H1 (cell line): Measurements from ENCODE around the gene PPP1R10. TPM values are rescaled to one million over a fixed set of nuclear protein-coding genes. Genes with fewer than 3 reads are reported as not detected.

Experiments used
- CTCF ChIA-PET: fragments of 300-600 bp; sonication (Branson Sonifier 250); formaldehyde crosslinking; loops from one replicate; lab custom pipeline; 2021; ENCODE audit not compliant: partially characterized antibody; lab: Charles Lee
- POLR2A ChIA-PET: fragments of 300-600 bp; sonication (Branson Sonifier 250); formaldehyde crosslinking; loops from one replicate; lab custom pipeline; 2021; ENCODE audit warnings: inconsistent platforms; ENCODE audit not compliant: partially characterized antibody; lab: Charles Lee
- DNase-seq, 2 experiments: peaks; one replicate each; pipeline versions ENCODE4 v3.0.0 to v3.0.0-alpha.2; 2010 to 2022; ENCODE audit warnings: low spot score in 2 of 2, low read depth in 1 of 2, mixed read lengths in 1 of 2
- FAIRE-seq: peaks from 2 replicates; lab custom pipeline; 2011; peaks lifted over from hg19 to GRCh38; lab: Jason Lieb, UNC
- H2AFZ ChIP-seq: 2 replicates; pipeline ENCODE4 v1.8.1; 2012; ENCODE audit warnings: low read length, inconsistent platforms
- H2AK5ac ChIP-seq: 2 replicates; pipeline ENCODE4 v1.6.1; 2013; ENCODE audit warnings: low read depth, low read length
- H2BK120ac ChIP-seq: replicated peaks from 2 replicates; pipeline ENCODE3; 2013; ENCODE audit warnings: low read depth, low read length, inconsistent platforms
- H2BK12ac ChIP-seq: 2 replicates; pipeline ENCODE4 v1.6.1; 2013; ENCODE audit warnings: low read depth, low read length
- H2BK15ac ChIP-seq: 2 replicates; pipeline ENCODE4 v1.6.1; 2013; ENCODE audit warnings: low read length
- H2BK20ac ChIP-seq: 2 replicates; pipeline ENCODE4 v1.6.1; 2013; ENCODE audit warnings: low read length
- H2BK5ac ChIP-seq: 2 replicates; pipeline ENCODE4 v1.6.1; 2013; ENCODE audit warnings: low read depth, low read length
- H3K14ac ChIP-seq: 2 replicates; pipeline ENCODE4 v1.6.1; 2013; ENCODE audit warnings: inconsistent platforms; ENCODE audit not compliant: insufficient read length
- H3K18ac ChIP-seq: 2 replicates; pipeline ENCODE4 v1.6.1; 2013; ENCODE audit warnings: low read length; ENCODE audit errors: extremely low read depth
- H3K23ac ChIP-seq: 2 replicates; pipeline ENCODE4 v1.6.1; 2013; ENCODE audit warnings: inconsistent platforms; ENCODE audit not compliant: insufficient read length
- H3K23me2 ChIP-seq: 2 replicates; pipeline ENCODE4 v1.6.1; 2013; ENCODE audit warnings: low read depth, low read length
- H3K27ac ChIP-seq: 2 replicates; pipeline ENCODE4 v1.6.1; 2011; ENCODE audit warnings: low read depth, low read length, inconsistent platforms
- H3K27me3 ChIP-seq, 4 experiments: replicated peaks in 1 of 4; 1 replicate in 1 of 4; 2 replicates in 3 of 4; pipeline versions ENCODE4 v1.6.1 to v1.8.1; 2011 to 2013; ENCODE audit warnings: low read length in 3 of 4, mild to moderate bottlenecking in 3 of 4, inconsistent platforms in 2 of 4, mixed read lengths in 2 of 4, moderate library complexity in 1 of 4; ENCODE audit not compliant: control insufficient read depth in 3 of 4, insufficient read depth in 3 of 4; ENCODE audit errors: extremely low read depth in 1 of 4
- H3K36me3 ChIP-seq, 4 experiments: 2 replicates each; pipeline versions ENCODE4 v1.6.1 to v1.8.1; 2011 to 2013; ENCODE audit warnings: mild to moderate bottlenecking in 4 of 4, low read length in 3 of 4, moderate library complexity in 2 of 4, control low read depth in 1 of 4, inconsistent platforms in 1 of 4; ENCODE audit not compliant: insufficient read depth in 4 of 4, control insufficient read depth in 2 of 4
- H3K4ac ChIP-seq: replicated peaks from 2 replicates; pipeline ENCODE3; 2013; ENCODE audit warnings: low read length, low read depth, mixed read lengths, inconsistent platforms; ENCODE audit not compliant: insufficient read length
- H3K4me1 ChIP-seq, 4 experiments: replicated peaks in 1 of 4; 1 replicate in 1 of 4; 2 replicates in 3 of 4; pipeline versions ENCODE4 v1.6.1 to v1.8.1; 2011 to 2013; ENCODE audit warnings: low read length in 3 of 4, inconsistent platforms in 2 of 4, mixed read lengths in 1 of 4; ENCODE audit not compliant: insufficient read depth in 4 of 4, control insufficient read depth in 3 of 4
- H3K4me2 ChIP-seq, 2 experiments: 2 replicates each; pipeline versions ENCODE4 v1.6.1 to v1.8.1; 2011 to 2013; ENCODE audit warnings: low read depth in 2 of 2, low read length in 2 of 2, control low read depth in 1 of 2, inconsistent platforms in 1 of 2, mild to moderate bottlenecking in 1 of 2; ENCODE audit not compliant: insufficient read depth in 1 of 2
- H3K4me3 ChIP-seq, 4 experiments: fragments of 200-600, 300-600 bp in 1 of 4; sonication (generic), shearing (Covaris generic), sonication (Bioruptor Twin) in 1 of 4; 2 replicates each; pipeline versions ENCODE4 v1.5.1 to v1.8.1; 2011 to 2016; ENCODE audit warnings: low read length in 4 of 4, low read depth in 3 of 4, control low read depth in 2 of 4, inconsistent platforms in 2 of 4, mild to moderate bottlenecking in 2 of 4, mixed read lengths in 1 of 4, moderate library complexity in 1 of 4; ENCODE audit not compliant: insufficient read depth in 2 of 4; ENCODE audit errors: extremely low read depth in 1 of 4
- H3K56ac ChIP-seq: replicated peaks from 2 replicates; pipeline ENCODE3; 2013; ENCODE audit warnings: low read depth, mild to moderate bottlenecking, mixed read lengths, low read length, inconsistent platforms; ENCODE audit not compliant: insufficient read length
- H3K79me1 ChIP-seq: 2 replicates; pipeline ENCODE4 v1.6.1; 2013; ENCODE audit warnings: low read depth, low read length, control low read depth
- H3K79me2 ChIP-seq, 2 experiments: 2 replicates each; pipeline versions ENCODE4 v1.6.1 to v1.8.1; 2012 to 2013; ENCODE audit warnings: low read length in 2 of 2, mild to moderate bottlenecking in 2 of 2, inconsistent platforms in 1 of 2; ENCODE audit not compliant: insufficient read depth in 2 of 2, control insufficient read depth in 1 of 2
- H3K9ac ChIP-seq, 4 experiments: replicated peaks in 1 of 4; 1 replicate in 1 of 4; 2 replicates in 3 of 4; pipeline versions ENCODE4 v1.6.1 to v1.8.1; 2011 to 2013; ENCODE audit warnings: low read depth in 3 of 4, low read length in 3 of 4, control low read depth in 2 of 4, mild to moderate bottlenecking in 2 of 4, moderate library complexity in 2 of 4, inconsistent platforms in 1 of 4; ENCODE audit errors: extremely low read depth in 1 of 4
- H3K9me3 ChIP-seq, 2 experiments: 2 replicates each; pipeline versions ENCODE4 v1.6.1 to v1.8.1; 2012 to 2013; ENCODE audit warnings: mild to moderate bottlenecking in 2 of 2, moderate library complexity in 2 of 2, control low read depth in 1 of 2, inconsistent platforms in 1 of 2, low read depth in 1 of 2, low read length in 1 of 2, mixed read lengths in 1 of 2; ENCODE audit not compliant: insufficient read depth in 2 of 2
- H4K20me1 ChIP-seq, 2 experiments: replicated peaks in 1 of 2; 2 replicates each; pipeline versions ENCODE3 to v1.8.1; 2011 to 2013; ENCODE audit warnings: inconsistent platforms in 2 of 2, low read length in 2 of 2, mild to moderate bottlenecking in 1 of 2; ENCODE audit not compliant: insufficient read depth in 2 of 2, control insufficient read depth in 1 of 2
- H4K5ac ChIP-seq: 2 replicates; pipeline ENCODE4 v1.6.1; 2013; ENCODE audit warnings: low read length, low read depth, mixed read lengths, inconsistent platforms; ENCODE audit not compliant: insufficient read length
- H4K8ac ChIP-seq: 2 replicates; pipeline ENCODE4 v1.8.0; 2013; ENCODE audit warnings: mild to moderate bottlenecking, moderate library complexity, low read length, inconsistent platforms; ENCODE audit not compliant: insufficient read depth; ENCODE audit errors: extremely low read depth
- H4K91ac ChIP-seq: replicated peaks from 2 replicates; pipeline ENCODE3; 2013; ENCODE audit warnings: low read length, mixed read lengths, inconsistent platforms; ENCODE audit not compliant: insufficient read length
- BACH1 ChIP-seq: IDR thresholded peaks from 2 replicates; pipeline ENCODE4 v1.6.1; 2012; ENCODE audit warnings: low read length, improper control_type of control experiment
- CBX5 ChIP-seq: fragments of 300-800, 300-1000 bp; sonication (generic); IDR thresholded peaks from 2 replicates; pipeline ENCODE4 v1.7.1; 2016; ENCODE audit warnings: antibody characterized with exemption, low read length, low read depth
- EZH2 ChIP-seq: fragments of 200-600 bp; sonication (generic); IDR thresholded peaks from 2 replicates; pipeline ENCODE4 v1.7.1; 2012; ENCODE audit warnings: low read depth, mild to moderate bottlenecking, moderate library complexity, low read length, inconsistent platforms; ENCODE audit not compliant: severe bottlenecking
- GTF2F1 ChIP-seq: IDR thresholded peaks from 2 replicates; pipeline ENCODE4 v1.6.1; 2012; ENCODE audit warnings: low read depth, low read length, improper control_type of control experiment, borderline replicate concordance
- HDAC2 ChIP-seq, 2 experiments: fragments of 300-600 bp in 1 of 2; sonication (generic) in 1 of 2; IDR thresholded peaks; 2 replicates each; pipeline ENCODE4 v1.6.1; 2011 to 2012; ENCODE audit warnings: low read depth in 2 of 2, low read length in 2 of 2, mild to moderate bottlenecking in 2 of 2, moderate library complexity in 2 of 2, borderline replicate concordance in 1 of 2, inconsistent platforms in 1 of 2
- NANOG ChIP-seq: IDR thresholded peaks from 2 replicates; pipeline ENCODE4 v1.6.1; 2011; ENCODE audit warnings: low read length, low read depth, mild to moderate bottlenecking, inconsistent platforms; ENCODE audit not compliant: insufficient read depth, poor library complexity, severe bottlenecking
- POLR2A ChIP-seq, 2 experiments: IDR thresholded peaks; 1 replicate in 1 of 2; 2 replicates in 1 of 2; pipeline ENCODE4 v1.6.1; 2011; ENCODE audit warnings: low read depth in 2 of 2, low read length in 2 of 2, mild to moderate bottlenecking in 2 of 2; ENCODE audit errors: control extremely low read depth in 1 of 2
- SP1 ChIP-seq: IDR thresholded peaks from 2 replicates; pipeline ENCODE4 v1.6.1; 2011; ENCODE audit warnings: low read depth, low read length
- SP4 ChIP-seq: IDR thresholded peaks from 2 replicates; pipeline ENCODE4 v1.6.1; 2012; ENCODE audit warnings: low read length, inconsistent platforms
- SRF ChIP-seq: IDR thresholded peaks from 2 replicates; pipeline ENCODE4 v1.6.1; 2011; ENCODE audit warnings: mild to moderate bottlenecking, low read depth, low read length, moderate library complexity
- TAF7 ChIP-seq: optimal IDR thresholded peaks from 2 replicates; pipeline ENCODE3; 2011; ENCODE audit warnings: low read depth, mild to moderate bottlenecking, inconsistent platforms, low read length, moderate library complexity, borderline replicate concordance
- TBP ChIP-seq: IDR thresholded peaks from 2 replicates; pipeline ENCODE4 v1.6.1; 2011; ENCODE audit warnings: low read depth, low read length, improper control_type of control experiment
- WGBS, 2 experiments: shearing (Covaris generic) in 1 of 2; methylation state at CpG; one replicate each; pipeline versions ENCODE4 v1.1.6 to v1.1.7; 2013 to 2015; ENCODE audit warnings: low lambda C conversion rate in 2 of 2, mixed read lengths in 2 of 2, inconsistent platforms in 1 of 2, low coverage in 1 of 2, missing lambda C conversion rate in 1 of 2; ENCODE audit not compliant: insufficient replicate concordance in 2 of 2, insufficient coverage in 1 of 2, insufficient read length in 1 of 2; ENCODE audit errors: extremely low coverage in 1 of 2, missing lambda C conversion rate in 1 of 2; 5-methylcytosine and 5-hydroxymethylcytosine counted together
- polyA plus RNA-seq, 7 experiments: library from polyadenylated mRNA; depleted of rRNA in 3 of 7; stranded (reverse) in 5 of 7; unstranded in 2 of 7; fragments of >200 nt in 5 of 7; fragments of 200-250 nt in 2 of 7; gene quantifications; 1 replicate in 5 of 7; 2 replicates in 1 of 7; 4 replicates in 1 of 7; pipeline versions ENCODE4 v1.2.1 to v1.2.3, GENCODE V29; 2011 to 2013; ENCODE audit warnings: missing spikeins in 2 of 7, mixed read lengths in 2 of 7
- total RNA-seq: library from RNA; stranded (reverse); fragmentation: NEBNext Ultra II Directional; extraction: Animal tissue kit (Norgen Biotek cat#: 25700); gene quantifications from 2 replicates; pipeline ENCODE4 v1.2.1, GENCODE V29; 2021

Gene PPP1R10
- total and polyA plus RNA-seq, 2 of the 8 experiments (the other 6 are each of a cell fraction or from before 2014, with no cell fraction given): 23.9 to 89.1 TPM

DNA sequence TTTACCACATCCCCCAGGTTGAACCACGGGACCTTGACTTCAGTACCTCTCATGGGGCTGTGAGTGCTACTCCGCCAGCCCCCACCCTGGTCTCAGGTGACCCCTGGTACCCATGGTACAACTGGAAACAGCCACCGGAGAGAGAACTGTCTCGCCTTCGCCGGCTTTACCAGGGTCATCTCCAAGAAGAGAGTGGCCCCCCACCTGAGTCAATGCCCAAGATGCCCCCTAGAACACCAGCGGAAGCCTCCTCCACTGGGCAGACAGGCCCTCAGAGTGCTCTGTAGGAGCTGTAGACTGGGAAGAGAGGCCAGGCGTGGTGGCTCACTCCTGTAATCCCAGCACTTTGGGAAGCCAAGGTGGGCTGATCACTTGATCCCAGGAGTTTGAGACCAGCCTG, 8.5 kb upstream of the PPP1R10 start:
- Histone ChIP-seq H4K20me1 (peaks cover 0 to 4% of the 10 kb centered on the region in 2 experiments), H2BK120ac (no peak overlapping the region), H2BK12ac (no peak overlapping the region), H3K9ac (no peak overlapping the region), H3K23ac (no peak overlapping the region), H2BK20ac (no peak overlapping the region), H4K8ac (no peak overlapping the region), H3K56ac (no peak overlapping the region), H2AK5ac (no peak overlapping the region), H3K9me3 (no peaks in the 10 kb centered on the region), H3K18ac (no peak overlapping the region), H3K27ac (no peak overlapping the region), H2AFZ (no peak overlapping the region), H3K36me3 (peaks cover 8 to 55% (median 35%) of the 10 kb centered on the region in 4 experiments)
- FAIRE-seq (no peak), DNase-seq (no peak)
- 90% methylated on average over 7 of the region's 8 CpGs; no CpG with 5 or more reads in 1 of the 2 experiments for WGBS, 2 experiments
- TF ChIP-seq BACH1: no peak
- TF ChIP-seq GTF2F1: no peak
- TF ChIP-seq TAF7: no peak
- TF ChIP-seq POLR2A (IDR thresholded peaks at IDR 0.05; ENCODE audit: control extremely low read depth in 1 of 2, low read depth in 2 of 2, low read length in 2 of 2): no peak
- TF ChIP-seq SP1: no peak
- TF ChIP-seq HDAC2 (IDR thresholded peaks at IDR 0.05; ENCODE audit: borderline replicate concordance in 1 of 2, low read depth in 2 of 2, low read length in 2 of 2): no peak
- no peak for TF ChIP-seq TBP
- no peak for TF ChIP-seq CBX5
- no peak for TF ChIP-seq EZH2
- TF ChIP-seq SP4: no peak
- no peak for TF ChIP-seq SRF
- TF ChIP-seq NANOG: no peak
- TF ChIP-seq, all 59 proteins: peak for 0
- CTCF ChIA-PET: interaction anchor here (0.7 to 1.5 kb wide), 5 partner anchors 13 to 53 kb away, joined by 3 to 5 read pairs (median 5); no protein-coding TSS in a partner anchor
- H3K4ac ChIP-seq: no peak overlapping the region
- H3K23me2 ChIP-seq: peaks cover 5% of the 10 kb centered on the region
- no peaks in the 10 kb centered on the region for H3K79me1 ChIP-seq
- peaks cover 2 to 10% (median 4%) of the 10 kb centered on the region in 4 experiments; a peak in 5 of 7 replicates for H3K4me1 ChIP-seq
- no peak overlapping the region for H3K4me3 ChIP-seq
- POLR2A ChIA-PET: interaction anchor here (1.0 to 7.0 kb wide), 14 partner anchors 8 to 96 kb away, joined by 3 to 62 read pairs (median 6); partner anchors contain the start of genes C6orf136, MDC1, MRPS18B and PPP1R10
- H2BK15ac ChIP-seq: no peak overlapping the region
- no peaks in the 10 kb centered on the region for H3K27me3 ChIP-seq
- peaks cover 0 to 8% of the 10 kb centered on the region in 2 experiments; a peak in 2 of 4 replicates for H3K79me2 ChIP-seq
- no peak overlapping the region; a peak in 1 of 4 replicates for H3K4me2 ChIP-seq
- H4K5ac ChIP-seq: no peak overlapping the region
- no peak overlapping the region for H4K91ac ChIP-seq
- no peak overlapping the region for H2BK5ac ChIP-seq
- no peak overlapping the region for H3K14ac ChIP-seq
